Activated B cell treated with CpG ODN at 0.5 μM for 24 hours (primary cell): ENCODE measurements around the gene KRT72. TPM values are rescaled to one million over a fixed set of nuclear protein-coding genes. Genes with fewer than 3 reads are reported as not detected.

Experiments
- ATAC-seq: fragments of 200-7000 bp; cut with Tn5 transposase; one replicate; pipeline ENCODE4 v1.10.0; 2021; ENCODE audit warnings: low read depth, mild to moderate bottlenecking, moderate library complexity
- CTCF ChIA-PET: fragments of 350-600 bp; sonication (Branson Sonifier 250); formaldehyde crosslinking; loops from one replicate; lab custom pipeline; 2021; ENCODE audit warnings: antibody characterized with exemption; lab: Charles Lee
- POLR2A ChIA-PET: fragments of 350-600 bp; sonication (Branson Sonifier 250); formaldehyde crosslinking; loops from one replicate; lab custom pipeline; 2021; ENCODE audit warnings: antibody characterized with exemption; lab: Charles Lee
- DNase-seq: peaks from one replicate; pipeline ENCODE4 v3.0.0; 2022
- H3K27ac Mint-ChIP-seq: one replicate; pipeline ENCODE4 v1.8.0; 2020; ENCODE audit warnings: mixed read lengths
- H3K27me3 Mint-ChIP-seq: one replicate; pipeline ENCODE4 v1.8.0; 2021; ENCODE audit warnings: mixed read lengths
- H3K36me3 Mint-ChIP-seq: one replicate; pipeline ENCODE4 v1.8.0; 2021; ENCODE audit warnings: low read depth, mixed read lengths
- H3K4me1 Mint-ChIP-seq: one replicate; pipeline ENCODE4 v1.8.0; 2021; ENCODE audit warnings: mixed read lengths
- H3K4me3 Mint-ChIP-seq: one replicate; pipeline ENCODE4 v1.8.0; 2020; ENCODE audit warnings: mild to moderate bottlenecking, mixed read lengths
- H3K9me3 Mint-ChIP-seq: one replicate; pipeline ENCODE4 v1.8.0; 2020; ENCODE audit warnings: mixed read lengths
- CTCF ChIP-seq: fragments of 200-600 bp; IDR thresholded peaks from one replicate; pipeline ENCODE4 v1.8.0; 2022; ENCODE audit warnings: antibody characterized with exemption, mild to moderate bottlenecking
- intact Hi-C: fragments of 100-400 bp; cut with micrococcal nuclease; formaldehyde crosslinking; loops from one replicate; pipeline ENCODE4 v1.15.1; 2024
- total RNA-seq: library from RNA; stranded (reverse); gene quantifications from 2 replicates; pipeline ENCODE4 v1.2.3, GENCODE V29; 2022

The KRT72 gene
- total RNA-seq, 1 donor from 2014 or later = not detected

DNA sequence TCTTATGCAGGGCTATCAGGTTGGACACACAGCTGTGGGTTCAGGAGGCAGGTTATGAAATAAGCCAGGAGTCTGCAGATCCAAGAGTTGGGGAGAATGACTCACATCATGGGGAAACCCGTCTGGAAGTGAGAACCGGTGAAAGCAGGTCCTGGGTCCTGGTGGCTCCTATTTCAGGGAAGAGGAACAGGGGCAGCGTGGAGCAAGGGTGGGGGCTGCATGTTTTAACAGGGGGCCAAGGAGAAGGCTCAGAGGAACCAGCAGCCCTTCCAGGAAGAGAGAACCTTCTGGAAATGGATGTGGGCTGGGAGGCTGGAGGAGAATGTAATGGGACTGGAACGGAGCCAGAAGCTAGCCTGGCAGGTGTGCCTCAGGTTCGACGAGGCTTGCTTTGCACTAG is 19.8 kb downstream of the KRT72 start:
- H3K27me3 Mint-ChIP-seq = peaks cover 8% of the 10 kb centered on the region
- POLR2A ChIA-PET = no interaction called here
- intact Hi-C loops = no loop called here
- H3K4me3 Mint-ChIP-seq = no peak overlapping the region
- CTCF ChIA-PET = interaction anchor here (2.3 kb wide), 1 partner anchor 299 kb away, joined by 10 read pairs; no protein-coding TSS in a partner anchor
- no peak for ATAC-seq
- H3K36me3 Mint-ChIP-seq = no peaks in the 10 kb centered on the region
- no peak overlapping the region for H3K27ac Mint-ChIP-seq
- no peaks in the 10 kb centered on the region for H3K4me1 Mint-ChIP-seq
- H3K9me3 Mint-ChIP-seq = no peaks in the 10 kb centered on the region
- TF ChIP-seq CTCF = no peak
- no peak for DNase-seq

DNA sequence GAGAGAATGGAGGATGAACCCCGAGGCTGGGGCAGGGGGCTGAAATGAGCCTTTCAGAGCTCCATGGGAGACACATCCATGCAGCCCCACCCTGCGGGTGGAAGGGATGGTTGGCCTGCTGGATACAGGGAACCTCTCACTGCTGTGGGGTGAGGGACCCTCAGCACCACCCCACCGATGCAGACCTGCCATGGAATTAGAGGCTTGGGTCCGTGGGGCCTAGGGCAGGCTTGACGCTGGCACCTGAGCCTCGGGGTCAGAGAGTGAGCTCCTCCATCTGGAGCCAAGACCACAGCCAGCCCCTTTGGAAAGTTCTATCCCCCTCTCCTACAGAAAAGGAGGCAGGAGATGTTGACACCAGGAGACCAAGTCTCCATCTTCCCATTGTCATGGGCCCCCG is 20.2 kb downstream of the KRT72 start:
- Mint-ChIP-seq H3K4me1 (no peaks in the 10 kb centered on the region), H3K4me3 (no peak overlapping the region), H3K27ac (no peak overlapping the region), H3K9me3 (no peaks in the 10 kb centered on the region), H3K27me3 (peaks cover 9% of the 10 kb centered on the region), H3K36me3 (no peaks in the 10 kb centered on the region)
- ChIA-PET POLR2A (no interaction called here), CTCF (interaction anchor here (2.3 kb wide), 1 partner anchor 299 kb away, joined by 10 read pairs; no protein-coding TSS in a partner anchor)
- intact Hi-C loops = no loop called here
- ATAC-seq = no peak
- DNase-seq = no peak
- no peak for TF ChIP-seq CTCF

DNA sequence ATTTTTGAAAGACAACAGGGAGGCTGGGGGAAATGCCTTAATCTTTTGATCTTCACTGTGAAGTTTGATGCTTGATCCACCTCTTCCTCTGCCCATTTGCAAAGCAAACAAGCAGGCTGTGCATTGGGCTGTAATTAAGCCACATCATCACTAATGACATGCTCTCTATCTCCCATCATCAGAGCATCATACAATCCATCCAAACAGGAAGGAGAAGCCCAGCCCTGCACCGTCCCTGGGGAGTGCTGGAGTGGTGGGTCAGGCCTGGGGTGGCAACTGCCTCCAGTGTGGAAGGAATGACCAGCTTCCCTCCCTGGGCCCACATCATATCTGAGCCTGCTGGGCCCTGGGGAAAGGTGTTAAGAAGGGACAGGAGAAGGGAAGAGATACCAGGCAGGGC is 20.8 kb downstream of the KRT72 start:
- Mint-ChIP-seq H3K27ac (no peak overlapping the region), H3K9me3 (no peaks in the 10 kb centered on the region), H3K4me1 (no peaks in the 10 kb centered on the region), H3K36me3 (no peaks in the 10 kb centered on the region), H3K4me3 (no peak overlapping the region), H3K27me3 (peaks cover 10% of the 10 kb centered on the region)
- DNase-seq (no peak), ATAC-seq (no peak)
- TF ChIP-seq CTCF = no peak
- ChIA-PET POLR2A (no interaction called here), CTCF (interaction anchor here (2.3 kb wide), 1 partner anchor 300 kb away, joined by 10 read pairs; no protein-coding TSS in a partner anchor)
- intact Hi-C loops = no loop called here

- CTCF ChIA-PET = no interaction called here
- no peak overlapping the region for H3K4me3 Mint-ChIP-seq
- no peaks in the 10 kb centered on the region for H3K36me3 Mint-ChIP-seq
- no peak for DNase-seq
- no peak for TF ChIP-seq CTCF
- intact Hi-C loops = no loop called here
- H3K27me3 Mint-ChIP-seq = peaks cover 10% of the 10 kb centered on the region
- H3K9me3 Mint-ChIP-seq = no peaks in the 10 kb centered on the region
- ATAC-seq = no peak
- H3K4me1 Mint-ChIP-seq = no peaks in the 10 kb centered on the region
- POLR2A ChIA-PET = interaction anchor here (0.7 kb wide), 1 partner anchor 43 kb away, joined by 5 read pairs; no protein-coding TSS in a partner anchor
- H3K27ac Mint-ChIP-seq = no peak overlapping the region
Measured at GRCh38 chr12:52579468-52580465, 21.5 kb downstream of the KRT72 start.

DNA sequence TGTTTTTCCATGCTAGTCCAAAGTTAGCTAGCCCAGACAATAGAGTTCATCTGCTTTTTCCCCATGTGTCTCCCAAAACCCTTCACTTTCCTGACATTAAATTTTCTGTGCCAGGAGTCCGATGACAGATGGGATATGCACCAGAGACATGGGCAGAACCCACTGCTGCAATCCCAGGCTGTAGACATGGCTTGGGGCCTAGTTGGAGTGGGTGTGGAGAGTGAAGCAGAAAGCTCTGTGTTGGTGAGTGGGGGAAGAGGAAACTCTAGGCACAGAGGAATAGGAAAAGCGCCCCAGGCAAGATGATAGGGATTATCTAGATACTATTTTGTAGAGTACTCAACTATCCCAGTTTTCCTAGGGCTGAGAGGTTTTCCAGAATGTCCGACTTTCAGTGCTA is 22.8 kb downstream of the KRT72 start:
- ChIA-PET CTCF (no interaction called here), POLR2A (interaction anchor here (0.6 to 0.7 kb wide), 2 partner anchors 26 to 248 kb away, joined by 5 to 8 read pairs; no protein-coding TSS in a partner anchor)
- H3K36me3 Mint-ChIP-seq = no peaks in the 10 kb centered on the region
- no peaks in the 10 kb centered on the region for H3K4me1 Mint-ChIP-seq
- no peak overlapping the region for H3K4me3 Mint-ChIP-seq
- peaks cover 10% of the 10 kb centered on the region for H3K27me3 Mint-ChIP-seq
- intact Hi-C loops = no loop called here
- H3K9me3 Mint-ChIP-seq = no peaks in the 10 kb centered on the region
- ATAC-seq (no peak), DNase-seq (no peak)
- TF ChIP-seq CTCF = no peak
- H3K27ac Mint-ChIP-seq = no peak overlapping the region
